ENCODE measurements around the gene ARNT2.
"Not testable (repeated sequence)": the region's sequence is repeated elsewhere in the genome, so short reads cannot be mapped to it uniquely, and the experiment has no call there.

The ARNT2 gene

GRCh38 chr15:80404057-80404760 lies at the start of gene ARNT2:
Gene ARNT2, plus strand, starts transcription at chr15:80404382. Its CDS starts 134 bp downstream, at chr15:80404516.
- no peak for DNase-seq (ENCODE audit: low read depth)

GRCh38 chr15:80367094-80367493 lies 37.1 kb upstream of the ARNT2 start:
- DNase-seq (ENCODE audit: low read depth) = no peak

GRCh38 chr15:80367661-80368060 lies 36.5 kb upstream of the ARNT2 start:
- no peak for DNase-seq (ENCODE audit: low read depth)

- no peak for DNase-seq (ENCODE audit: low read depth)
These were observed 32.3 kb upstream of the ARNT2 start for GRCh38 chr15:80371924-80372323.

GRCh38 chr15:80374441-80374840 lies 29.7 kb upstream of the ARNT2 start:
- no peak for DNase-seq (ENCODE audit: low read depth)

GRCh38 chr15:80375968-80376891 lies 28.0 kb upstream of the ARNT2 start:
- no peak for DNase-seq (ENCODE audit: low read depth)

- no peak for DNase-seq (ENCODE audit: low read depth)
These were observed 24.5 kb upstream of the ARNT2 start for GRCh38 chr15:80379693-80380092.

- no peak for DNase-seq (ENCODE audit: low read depth)
These were observed 24.0 kb upstream of the ARNT2 start for GRCh38 chr15:80380154-80380553.

GRCh38 chr15:80382285-80382684 lies 21.9 kb upstream of the ARNT2 start:
- DNase-seq (ENCODE audit: low read depth) = no peak

- no peak for DNase-seq (ENCODE audit: low read depth)
These were observed 19.8 kb upstream of the ARNT2 start for GRCh38 chr15:80384432-80384831.

GRCh38 chr15:80386151-80386550 lies 18.0 kb upstream of the ARNT2 start:
- DNase-seq (ENCODE audit: low read depth) = no peak

- no peak for DNase-seq (ENCODE audit: low read depth)
These were observed 15.9 kb upstream of the ARNT2 start for GRCh38 chr15:80388326-80388725.

- no peak for DNase-seq (ENCODE audit: low read depth)
These were observed 14.8 kb upstream of the ARNT2 start for GRCh38 chr15:80389370-80389769.

GRCh38 chr15:80390942-80391341 lies 13.2 kb upstream of the ARNT2 start:
- not testable (repeated sequence) for DNase-seq (ENCODE audit: low read depth)

- DNase-seq (ENCODE audit: low read depth) = no peak
These were observed 8.6 kb upstream of the ARNT2 start for GRCh38 chr15:80395616-80396015.

GRCh38 chr15:80396096-80396495 lies 8.1 kb upstream of the ARNT2 start:
- no peak for DNase-seq (ENCODE audit: low read depth)

- no peak for DNase-seq (ENCODE audit: low read depth)
These were observed 4.7 kb upstream of the ARNT2 start for GRCh38 chr15:80399508-80399907.

- DNase-seq (ENCODE audit: low read depth) = no peak
These were observed 2.7 kb upstream of the ARNT2 start for GRCh38 chr15:80401456-80401855.

GRCh38 chr15:80402339-80402738 lies 1.8 kb upstream of the ARNT2 start:
- DNase-seq (ENCODE audit: low read depth) = no peak

- no peak for DNase-seq (ENCODE audit: low read depth)
These were observed 498 bp upstream of the ARNT2 start for GRCh38 chr15:80403712-80404056.

- DNase-seq (ENCODE audit: low read depth) = no peak
These were observed 775 bp downstream of the ARNT2 start for GRCh38 chr15:80404761-80405553.

- no peak for DNase-seq (ENCODE audit: low read depth)
These were observed 1.3 kb downstream of the ARNT2 start for GRCh38 chr15:80405554-80405850.

- DNase-seq (ENCODE audit: low read depth) = no peak
These were observed 1.8 kb downstream of the ARNT2 start for GRCh38 chr15:80405970-80406369.

Data from activated T-helper 1 cell treated with Interleukin-2 at 50 U/mL for 16 hours (primary cell).